Measurements from ENCODE around the gene HOXC11.
A peak's percentile ranks its signal among the peaks of the same experiment; 100 is the strongest.

The HOXC11 gene

GRCh38 chr12:53984901-53985691 lies 12.2 kb downstream of the HOXC11 start, which contains the start of gene HOXC10:
Gene HOXC10, plus strand, starts transcription at chr12:53985146. Its CDS starts 114 bp downstream, at chr12:53985260.
- peak; percentile 69 for DNase-seq (ENCODE audit: low read depth)

GRCh38 chr12:53985692-53985993 lies 12.7 kb downstream of the HOXC11 start:
- DNase-seq (ENCODE audit: low read depth) = no peak

GRCh38 chr12:53985994-53986685 lies 13.2 kb downstream of the HOXC11 start:
- DNase-seq (ENCODE audit: low read depth) = no peak

- DNase-seq (ENCODE audit: low read depth) = no peak
Observed at GRCh38 chr12:53986686-53987483, 14.0 kb downstream of the HOXC11 start.

- DNase-seq (ENCODE audit: low read depth) = no peak
Observed at GRCh38 chr12:53987787-53988230, 14.9 kb downstream of the HOXC11 start.

GRCh38 chr12:53988541-53989226 lies 15.8 kb downstream of the HOXC11 start:
- no peak for DNase-seq (ENCODE audit: low read depth)

GRCh38 chr12:53989227-53990113 lies 16.5 kb downstream of the HOXC11 start:
- DNase-seq (ENCODE audit: low read depth) = no peak

- no peak for DNase-seq (ENCODE audit: low read depth)
Observed at GRCh38 chr12:53990311-53991076, 17.6 kb downstream of the HOXC11 start.

GRCh38 chr12:53991077-53991460 lies 18.1 kb downstream of the HOXC11 start:
- no peak for DNase-seq (ENCODE audit: low read depth)

- DNase-seq (ENCODE audit: low read depth) = no peak
Observed at GRCh38 chr12:53992377-53992889, 19.5 kb downstream of the HOXC11 start.

- no peak for DNase-seq (ENCODE audit: low read depth)
Observed at GRCh38 chr12:53993162-53994008, 20.5 kb downstream of the HOXC11 start.

GRCh38 chr12:53994009-53994263 lies 21.0 kb downstream of the HOXC11 start:
- DNase-seq (ENCODE audit: low read depth) = no peak

- DNase-seq (ENCODE audit: low read depth) = no peak
Observed at GRCh38 chr12:53994264-53995001, 21.5 kb downstream of the HOXC11 start.

- DNase-seq (ENCODE audit: low read depth) = no peak
Observed at GRCh38 chr12:53995002-53995377, 22.1 kb downstream of the HOXC11 start.

- DNase-seq (ENCODE audit: low read depth) = no peak
Observed at GRCh38 chr12:53995378-53996239, 22.7 kb downstream of the HOXC11 start.

GRCh38 chr12:53996240-53997203 lies 23.6 kb downstream of the HOXC11 start:
- DNase-seq (ENCODE audit: low read depth) = no peak

All from stimulated activated CD8-positive, alpha-beta memory T cell treated with anti-CD3 and anti-CD28 coated beads, Interleukin-12 subunit alpha, Interleukin-12 subunit beta, amount 100 ng/mL, for 1 hour (primary cell).